LNCaP clone FGC (cell line): ENCODE results near the gene PLXNA4.
A peak's percentile ranks its signal among the peaks of the same experiment; 100 is the strongest.

ENCODE experiments used
- DNase-seq: peaks from one replicate; pipeline ENCODE4 v3.0.0-alpha.2; 2011; ENCODE audit warnings: low read depth
- H3K4me3 ChIP-seq: 2 replicates; pipeline ENCODE4 v1.5.1; 2011; ENCODE audit warnings: mild to moderate bottlenecking, low read depth, low read length, control low read depth
- TF ChIP-seq, protein P1 (sequence below): IDR thresholded peaks from 2 replicates; pipeline ENCODE4 v1.5.1; 2012; ENCODE audit warnings: mild to moderate bottlenecking; ENCODE audit not compliant: control insufficient read depth, insufficient read depth; ENCODE audit errors: extremely low read depth

Gene PLXNA4

DNA sequence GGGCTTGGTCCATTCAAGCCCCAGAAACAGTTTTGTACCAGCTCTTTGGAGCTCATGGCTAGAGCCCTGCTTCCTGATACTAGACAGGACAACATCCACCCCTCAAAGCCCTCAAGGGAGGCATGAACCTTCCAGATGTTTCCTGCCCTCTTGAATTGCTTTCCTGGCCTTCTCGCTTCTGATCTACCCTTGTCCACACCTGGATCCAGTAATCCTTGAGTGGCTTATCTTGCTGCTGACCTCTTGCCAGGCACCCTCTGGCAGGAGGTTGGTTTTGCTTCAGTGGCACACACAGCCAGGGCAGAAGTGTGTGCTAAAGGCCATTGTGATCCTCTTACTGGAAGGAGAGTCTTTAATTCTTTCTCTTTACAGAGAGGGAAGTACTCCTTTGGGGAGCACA lies 495.8 kb downstream of the PLXNA4 start:
- TF ChIP-seq, protein P1, sequence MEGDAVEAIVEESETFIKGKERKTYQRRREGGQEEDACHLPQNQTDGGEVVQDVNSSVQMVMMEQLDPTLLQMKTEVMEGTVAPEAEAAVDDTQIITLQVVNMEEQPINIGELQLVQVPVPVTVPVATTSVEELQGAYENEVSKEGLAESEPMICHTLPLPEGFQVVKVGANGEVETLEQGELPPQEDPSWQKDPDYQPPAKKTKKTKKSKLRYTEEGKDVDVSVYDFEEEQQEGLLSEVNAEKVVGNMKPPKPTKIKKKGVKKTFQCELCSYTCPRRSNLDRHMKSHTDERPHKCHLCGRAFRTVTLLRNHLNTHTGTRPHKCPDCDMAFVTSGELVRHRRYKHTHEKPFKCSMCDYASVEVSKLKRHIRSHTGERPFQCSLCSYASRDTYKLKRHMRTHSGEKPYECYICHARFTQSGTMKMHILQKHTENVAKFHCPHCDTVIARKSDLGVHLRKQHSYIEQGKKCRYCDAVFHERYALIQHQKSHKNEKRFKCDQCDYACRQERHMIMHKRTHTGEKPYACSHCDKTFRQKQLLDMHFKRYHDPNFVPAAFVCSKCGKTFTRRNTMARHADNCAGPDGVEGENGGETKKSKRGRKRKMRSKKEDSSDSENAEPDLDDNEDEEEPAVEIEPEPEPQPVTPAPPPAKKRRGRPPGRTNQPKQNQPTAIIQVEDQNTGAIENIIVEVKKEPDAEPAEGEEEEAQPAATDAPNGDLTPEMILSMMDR, result no peak
- DNase-seq, result no peak
- H3K4me3 ChIP-seq, result no peak overlapping the region

DNA sequence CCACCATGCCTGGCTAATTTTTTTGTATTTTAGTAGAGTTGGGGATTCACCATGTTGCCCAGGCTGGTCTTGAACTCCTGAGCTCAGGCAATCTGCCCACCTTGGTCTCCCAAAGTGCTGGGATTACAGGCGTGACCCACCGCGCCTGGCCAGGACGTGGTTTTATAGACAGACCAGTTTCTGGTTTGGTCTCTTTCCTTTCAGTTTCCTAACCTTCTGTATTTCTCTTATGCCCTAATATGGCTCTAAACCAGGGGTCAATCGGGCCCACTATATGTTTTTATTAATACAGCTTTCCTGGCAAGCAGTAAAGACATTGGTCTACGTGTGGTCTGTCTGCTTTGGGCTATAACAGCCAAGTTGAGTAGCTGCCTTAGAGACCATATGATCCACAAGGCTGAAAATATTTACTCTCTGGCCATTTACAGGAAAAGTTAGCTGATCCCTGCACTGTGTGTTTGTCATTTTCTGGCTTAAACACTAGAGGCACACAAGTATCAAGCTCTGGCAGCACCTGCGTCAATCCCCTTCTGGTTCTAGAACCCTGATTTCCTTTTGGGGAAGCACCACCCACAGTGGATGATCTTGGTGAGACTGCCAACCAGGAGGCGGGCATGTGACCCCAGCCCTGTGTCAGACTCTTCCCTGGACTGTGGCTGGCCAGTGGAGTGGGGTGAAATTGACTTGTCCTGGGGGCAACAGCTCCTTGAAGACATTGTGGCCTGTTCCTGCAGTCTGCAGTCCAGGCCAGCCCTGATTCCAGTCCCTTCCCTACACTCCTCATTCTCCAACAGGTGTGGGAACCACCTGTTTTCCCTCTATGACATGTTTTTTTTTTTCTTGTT lies 497.2 kb downstream of the PLXNA4 start:
- TF ChIP-seq, protein P1, result 0 out of 2 replicates have a peak, but pooled peaks have one; percentile 7
- DNase-seq, result no peak
- no peak overlapping the region for H3K4me3 ChIP-seq

DNA sequence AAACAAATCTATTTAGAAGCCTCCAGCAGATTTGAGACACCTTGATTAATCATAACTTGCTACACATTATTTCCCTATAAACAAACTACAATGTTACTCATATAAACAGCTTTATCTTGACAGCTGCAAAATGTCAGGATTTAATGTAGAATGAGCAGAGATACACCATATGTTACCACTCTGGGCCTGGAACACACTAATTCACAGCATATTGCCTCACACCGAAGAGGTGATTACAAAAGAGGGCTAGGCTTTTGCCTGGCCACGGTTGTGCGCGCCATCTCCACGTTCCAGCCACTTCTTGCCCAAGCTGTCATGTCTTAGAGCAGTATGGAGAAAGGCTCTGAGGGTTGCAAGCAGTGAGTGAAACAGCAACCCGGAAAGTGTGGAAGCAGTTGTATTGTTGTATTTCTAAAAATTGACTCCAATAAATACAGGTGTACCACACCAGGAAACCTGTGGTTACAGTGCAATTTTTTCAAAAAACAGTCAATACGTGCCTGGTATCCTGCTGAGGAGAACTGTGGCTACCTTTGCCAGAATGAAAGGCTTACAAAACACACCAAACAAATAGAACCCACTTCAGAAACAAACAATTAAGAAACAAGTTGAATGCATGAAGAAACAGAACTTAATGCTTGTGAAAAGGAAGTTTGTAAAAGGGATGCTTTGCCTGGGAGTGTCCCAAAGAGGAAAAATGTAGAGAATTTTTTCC lies 498.1 kb downstream of the PLXNA4 start:
- TF ChIP-seq, protein P1, result no peak
- no peak for DNase-seq
- H3K4me3 ChIP-seq, result no peak overlapping the region

DNA sequence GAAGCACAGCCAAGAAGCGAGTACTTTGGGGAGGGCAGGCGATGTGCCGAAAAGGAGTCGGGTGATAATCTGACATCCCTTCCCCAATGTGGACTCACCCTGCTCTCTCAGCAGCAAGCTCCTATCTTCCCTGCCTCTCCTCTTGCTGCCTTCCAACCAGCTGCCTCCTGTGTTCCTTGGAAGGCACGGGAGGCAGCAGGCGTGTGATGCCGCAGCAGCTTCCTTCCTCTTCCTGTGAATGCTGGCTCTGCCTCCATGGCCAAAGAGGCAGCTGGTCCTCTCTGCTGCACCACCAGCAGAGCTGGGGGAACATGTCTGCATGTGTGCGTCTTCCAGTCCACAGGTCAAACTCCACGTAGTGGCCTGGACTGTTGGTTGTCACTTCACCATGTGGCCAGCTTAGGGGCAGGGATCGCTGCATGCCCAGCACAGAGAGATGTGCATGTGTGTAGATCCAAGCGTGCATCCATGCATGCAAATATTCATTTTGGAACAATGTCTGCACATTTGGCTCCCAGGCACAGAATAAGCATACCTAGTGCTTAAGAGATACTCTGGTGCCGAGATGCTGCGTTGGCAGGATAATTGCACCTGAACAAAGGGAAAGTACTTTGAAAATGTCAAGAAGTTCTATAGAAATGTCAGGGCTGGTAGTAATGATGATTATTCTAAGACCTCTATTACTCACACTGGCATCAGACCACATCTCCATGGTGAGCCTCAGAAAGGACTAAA lies 499.8 kb downstream of the PLXNA4 start:
- DNase-seq, result no peak
- H3K4me3 ChIP-seq, result no peak overlapping the region
- TF ChIP-seq, protein P1, result no peak

DNA sequence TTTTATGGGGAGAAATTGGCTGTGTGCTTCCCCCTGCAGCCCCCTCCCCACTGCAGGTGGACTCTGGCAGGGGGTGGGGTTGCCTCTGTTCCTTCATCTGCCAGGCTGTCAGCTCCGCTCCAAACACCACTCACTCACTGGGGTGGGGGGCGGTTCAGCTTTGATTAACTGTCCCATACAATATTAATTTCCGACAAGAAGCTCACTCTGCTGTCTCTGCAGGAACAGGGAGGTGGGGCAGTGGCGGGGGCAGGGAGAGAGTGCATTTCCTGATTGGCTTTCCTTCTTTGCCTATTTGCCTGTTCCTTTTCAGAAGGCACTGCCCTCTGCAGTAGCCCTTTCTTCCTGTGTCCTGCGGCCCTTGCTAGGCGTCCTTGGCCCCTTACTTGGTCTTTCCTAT lies 500.8 kb downstream of the PLXNA4 start:
- no peak for DNase-seq
- no peak overlapping the region for H3K4me3 ChIP-seq
- TF ChIP-seq, protein P1, result no peak

DNA sequence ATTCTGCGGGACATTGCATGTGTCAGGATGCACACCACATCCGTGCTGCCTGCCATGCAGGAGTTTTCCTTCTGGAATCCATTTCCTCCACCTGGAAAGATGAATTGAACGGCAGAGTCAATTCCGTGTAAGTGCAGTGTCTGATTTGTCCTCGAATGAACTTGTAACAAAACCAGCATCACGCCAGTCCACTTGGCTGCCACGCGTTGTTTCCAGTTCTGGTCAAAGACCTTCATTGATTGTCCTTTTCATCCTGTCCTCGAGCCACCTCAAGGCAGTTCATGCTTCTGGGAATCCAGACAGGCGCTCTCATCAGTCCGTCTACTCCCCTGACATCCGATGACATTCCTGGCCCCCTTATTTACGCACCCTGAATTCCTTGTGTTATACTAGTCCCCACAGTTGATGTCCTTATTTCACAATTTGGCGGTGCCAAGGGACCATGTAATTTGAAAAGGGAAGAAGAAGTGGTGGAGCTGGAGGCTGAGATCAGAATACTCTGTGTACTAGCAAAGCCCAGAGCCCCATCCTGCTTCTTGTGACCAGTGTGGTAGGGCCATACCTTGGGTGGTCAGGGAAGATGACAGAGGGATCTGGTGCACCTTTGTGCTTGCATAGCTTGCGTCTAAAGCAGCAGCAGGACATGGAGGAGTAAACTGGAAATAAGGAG lies 502.2 kb downstream of the PLXNA4 start:
- no peak for DNase-seq
- TF ChIP-seq, protein P1, result no peak

More for the DNA sequence above, 502.2 kb downstream of the PLXNA4 start:
- no peak overlapping the region for H3K4me3 ChIP-seq
